Endothelial cell of umbilical vein (primary cell): Measurements from ENCODE around the gene FHOD1. TPM values are rescaled to one million over a fixed set of nuclear protein-coding genes. Genes with fewer than 3 reads are reported as not detected.

ENCODE experiments used
- BruUV-seq: library from RNA; stranded (reverse); fragments of 400-500 nt; replicated peaks from 2 replicates; lab custom pipeline; 2021; lab: Mats Ljungman, UMichigan
- CTCF ChIA-PET: fragments of 300-600, 350-600 bp; sonication (Branson Sonifier 250); formaldehyde crosslinking; loops from one replicate; lab custom pipeline; 2021; ENCODE audit warnings: antibody characterized with exemption, inconsistent platforms; lab: Charles Lee
- POLR2A ChIA-PET: fragments of 300-600, 350-600 bp; sonication (Branson Sonifier 250); formaldehyde crosslinking; loops from one replicate; lab custom pipeline; 2021; ENCODE audit warnings: antibody characterized with exemption, inconsistent platforms; lab: Charles Lee
- DNase-seq: peaks from one replicate; pipeline ENCODE4 v3.0.0-alpha.2; 2011; ENCODE audit warnings: low read depth, low spot score
- FAIRE-seq: peaks from 2 replicates; lab custom pipeline; 2011; peaks lifted over from hg19 to GRCh38; lab: Jason Lieb, UNC
- H2AFZ ChIP-seq: 2 replicates; pipeline ENCODE4 v1.6.0; 2012; ENCODE audit warnings: low read depth, low read length, control low read depth, inconsistent platforms
- H3K27ac ChIP-seq: 2 replicates; pipeline ENCODE4 v1.5.1; 2011; ENCODE audit warnings: low read depth, mild to moderate bottlenecking, control low read depth, low read length, moderate library complexity; ENCODE audit not compliant: insufficient read depth
- H3K27me3 ChIP-seq, 2 experiments: 2 replicates each; pipeline versions ENCODE4 v1.6.0 to v1.6.1; 2011; ENCODE audit warnings: low read length in 2 of 2, mixed read lengths in 1 of 2; ENCODE audit not compliant: control insufficient read depth in 2 of 2, insufficient read depth in 2 of 2
- H3K36me3 ChIP-seq, 2 experiments: 2 replicates in 1 of 2; 3 replicates in 1 of 2; pipeline ENCODE4 v1.5.1; 2011; ENCODE audit warnings: low read length in 2 of 2, mild to moderate bottlenecking in 1 of 2, moderate library complexity in 1 of 2; ENCODE audit not compliant: control insufficient read depth in 2 of 2, insufficient read depth in 2 of 2; ENCODE audit errors: extremely low read depth in 1 of 2
- H3K4me1 ChIP-seq: 3 replicates; pipeline ENCODE4 v1.5.1; 2011; ENCODE audit warnings: mild to moderate bottlenecking, low read length; ENCODE audit not compliant: control insufficient read depth, insufficient read depth; ENCODE audit errors: extremely low read depth
- H3K4me2 ChIP-seq: 2 replicates; pipeline ENCODE4 v1.6.1; 2011; ENCODE audit warnings: low read length, control low read depth, mixed read lengths; ENCODE audit not compliant: insufficient read depth
- H3K4me3 ChIP-seq, 3 experiments: fragments of 200-600 bp in 1 of 3; sonication (generic), shearing (Covaris generic) in 1 of 3; replicated peaks in 1 of 3; 2 replicates each; pipeline ENCODE4 v1.5.1; 2011 to 2016; ENCODE audit warnings: control low read depth in 3 of 3, low read length in 3 of 3, mild to moderate bottlenecking in 2 of 3, inconsistent platforms in 1 of 3, low read depth in 1 of 3, moderate library complexity in 1 of 3; ENCODE audit not compliant: insufficient read depth in 1 of 3
- H3K79me2 ChIP-seq: 2 replicates; pipeline ENCODE4 v1.6.0; 2012; ENCODE audit warnings: low read length, inconsistent platforms; ENCODE audit not compliant: control insufficient read depth, insufficient read depth
- H3K9ac ChIP-seq: replicated peaks from 2 replicates; pipeline ENCODE3; 2011; ENCODE audit warnings: low read length, control low read depth; ENCODE audit not compliant: insufficient read depth; ENCODE audit errors: extremely low read depth
- H3K9me1 ChIP-seq: replicated peaks from 3 replicates; pipeline ENCODE4 v1.6.0; 2011; ENCODE audit warnings: mild to moderate bottlenecking, low read length; ENCODE audit not compliant: control insufficient read depth, insufficient read depth; ENCODE audit errors: extremely low read depth
- H3K9me3 ChIP-seq: replicated peaks from 2 replicates; pipeline ENCODE4 v1.5.1; 2012; ENCODE audit warnings: low read length, inconsistent platforms; ENCODE audit not compliant: control insufficient read depth, insufficient read depth
- H4K20me1 ChIP-seq: replicated peaks from 2 replicates; pipeline ENCODE3; 2011; ENCODE audit warnings: mild to moderate bottlenecking, low read length; ENCODE audit not compliant: control insufficient read depth, insufficient read depth; ENCODE audit errors: extremely low read depth
- EZH2 ChIP-seq: IDR thresholded peaks from 2 replicates; pipeline ENCODE4 v1.6.1; 2012; ENCODE audit warnings: borderline replicate concordance, low read depth, mild to moderate bottlenecking, moderate library complexity, low read length, inconsistent platforms; ENCODE audit not compliant: severe bottlenecking
- FOS ChIP-seq: IDR thresholded peaks from 2 replicates; pipeline ENCODE4 v1.6.1; 2011; ENCODE audit warnings: mild to moderate bottlenecking, low read length, moderate library complexity, borderline replicate concordance; ENCODE audit not compliant: insufficient read depth
- GATA2 ChIP-seq: IDR thresholded peaks from 2 replicates; pipeline ENCODE4 v1.7.0; 2011; ENCODE audit warnings: low read depth, mild to moderate bottlenecking, moderate library complexity, mixed read lengths, low read length; ENCODE audit not compliant: insufficient read length, insufficient read depth
- JUN ChIP-seq: IDR thresholded peaks from 2 replicates; pipeline ENCODE4 v1.6.1; 2011; ENCODE audit warnings: borderline replicate concordance, low read depth; ENCODE audit not compliant: insufficient read length, insufficient read depth
- MYC ChIP-seq: IDR thresholded peaks from one replicate; pipeline ENCODE4 v1.6.1; 2011; ENCODE audit warnings: mild to moderate bottlenecking, low read depth, low read length
- POLR2A ChIP-seq: IDR thresholded peaks from 2 replicates; pipeline ENCODE4 v1.6.1; 2012; ENCODE audit warnings: low read depth, mild to moderate bottlenecking, control low read depth, low read length
- POLR2AphosphoS5 ChIP-seq: IDR thresholded peaks from 2 replicates; pipeline ENCODE4 v1.6.1; 2012; ENCODE audit warnings: low read depth, mild to moderate bottlenecking, control low read depth, low read length, moderate library complexity; ENCODE audit not compliant: insufficient read depth
- dilution Hi-C: fragments of 300-500 bp; cut with MboI; formaldehyde crosslinking; loops from one replicate; pipeline ENCODE4 v1.15.0; 2019; ENCODE audit warnings: low sequenced_read_pairs; ENCODE audit not compliant: extremely low pct_ligation_motif_present
- intact Hi-C: fragments of 100-400 bp; cut with micrococcal nuclease; formaldehyde crosslinking; loops from one replicate; pipeline ENCODE4 v1.10.0; 2022
- polyA plus RNA-seq, 4 experiments: library from polyadenylated mRNA; depleted of rRNA in 3 of 4; stranded (reverse) in 3 of 4; unstranded in 1 of 4; fragments of >200 nt; gene quantifications; 2 replicates each; pipeline versions ENCODE4 v1.2.1 to v1.2.3, GENCODE V29; 2011 to 2012; ENCODE audit warnings: missing spikeins in 1 of 4
- total RNA-seq: library from RNA; stranded (reverse); gene quantifications from 2 replicates; pipeline ENCODE4 v1.2.3, GENCODE V29; 2021
- TF ChIP-seq, protein P1 (sequence below), 2 donors: IDR thresholded peaks; 1 replicate in 1 of 2; 2 replicates in 1 of 2; pipeline ENCODE4 v1.5.1; 2011; ENCODE audit warnings: low read length in 2 of 2, mild to moderate bottlenecking in 2 of 2, moderate library complexity in 2 of 2, control low read depth in 1 of 2, inconsistent platforms in 1 of 2, low read depth in 1 of 2; ENCODE audit not compliant: insufficient read depth in 1 of 2; ENCODE audit errors: extremely low read depth in 1 of 2
- TF ChIP-seq, protein P2 (sequence below): IDR thresholded peaks from 2 replicates; pipeline ENCODE4 v1.6.1; 2011; ENCODE audit not compliant: insufficient read depth, insufficient read length

The FHOD1 gene
- total and polyA plus RNA-seq, 2 donors (not counting 3 experiments of a cell fraction or from before 2014, with no cell fraction given), result 63.6 to 124 TPM

DNA sequence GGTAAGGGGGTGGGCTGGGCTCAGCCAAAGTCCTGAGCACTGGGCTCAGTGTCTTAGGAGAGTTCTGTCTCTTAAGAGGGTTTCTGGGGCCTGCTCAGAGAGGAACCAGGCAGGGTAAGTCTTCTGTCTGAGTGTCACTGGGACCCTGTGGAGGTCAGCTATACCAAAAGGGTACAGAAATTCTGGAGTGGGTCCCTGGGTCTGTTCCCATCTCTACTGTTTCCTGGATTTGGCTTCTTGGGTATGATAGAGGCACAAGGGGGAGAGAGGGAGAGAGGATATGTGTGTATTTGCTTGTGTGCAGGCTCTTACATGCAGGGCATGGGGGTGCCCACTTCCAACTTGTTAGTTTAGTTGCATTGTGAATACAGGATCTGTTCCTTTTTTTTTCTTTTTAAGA is 53.7 kb downstream of the FHOD1 start:
- Histone ChIP-seq H4K20me1 (no peaks in the 10 kb centered on the region), H3K9ac (peak overlapping the region; percentile 91), H3K4me1 (peaks cover 38% of the 10 kb centered on the region), H3K79me2 (peaks cover 46% of the 10 kb centered on the region), H3K9me1 (no peaks in the 10 kb centered on the region), H2AFZ (no peak overlapping the region), H3K9me3 (no peaks in the 10 kb centered on the region), H3K27ac (peak overlapping the region; percentile 88), H3K4me3 (peak overlapping the region in 1 of 3 experiments; percentile 83), H3K36me3 (peaks cover 19 to 38% of the 10 kb centered on the region in 2 experiments), H3K4me2 (peak overlapping the region; percentile 69), H3K27me3 (no peaks in the 10 kb centered on the region)
- BruUV-seq, result no TSS peak
- ChIA-PET POLR2A (no interaction called here), CTCF (interaction anchor here (1.1 to 1.5 kb wide), 4 partner anchors 9 to 206 kb away, joined by 3 to 6 read pairs (median 4); no protein-coding TSS in a partner anchor)
- intact Hi-C loops, result loop anchor here (5.0 to 10.0 kb wide), 2 partner anchors 34 to 201 kb away; partner anchors contain the start of genes TMEM208 and TPPP3
- dilution Hi-C loops, result no loop called here
- FAIRE-seq (peak; percentile 47), DNase-seq (no peak)
- TF ChIP-seq FOS (no peak), JUN (no peak), POLR2AphosphoS5 (no peak), POLR2A (no peak), EZH2 (no peak), MYC (no peak), GATA2 (no peak)
- TF ChIP-seq, protein P1, sequence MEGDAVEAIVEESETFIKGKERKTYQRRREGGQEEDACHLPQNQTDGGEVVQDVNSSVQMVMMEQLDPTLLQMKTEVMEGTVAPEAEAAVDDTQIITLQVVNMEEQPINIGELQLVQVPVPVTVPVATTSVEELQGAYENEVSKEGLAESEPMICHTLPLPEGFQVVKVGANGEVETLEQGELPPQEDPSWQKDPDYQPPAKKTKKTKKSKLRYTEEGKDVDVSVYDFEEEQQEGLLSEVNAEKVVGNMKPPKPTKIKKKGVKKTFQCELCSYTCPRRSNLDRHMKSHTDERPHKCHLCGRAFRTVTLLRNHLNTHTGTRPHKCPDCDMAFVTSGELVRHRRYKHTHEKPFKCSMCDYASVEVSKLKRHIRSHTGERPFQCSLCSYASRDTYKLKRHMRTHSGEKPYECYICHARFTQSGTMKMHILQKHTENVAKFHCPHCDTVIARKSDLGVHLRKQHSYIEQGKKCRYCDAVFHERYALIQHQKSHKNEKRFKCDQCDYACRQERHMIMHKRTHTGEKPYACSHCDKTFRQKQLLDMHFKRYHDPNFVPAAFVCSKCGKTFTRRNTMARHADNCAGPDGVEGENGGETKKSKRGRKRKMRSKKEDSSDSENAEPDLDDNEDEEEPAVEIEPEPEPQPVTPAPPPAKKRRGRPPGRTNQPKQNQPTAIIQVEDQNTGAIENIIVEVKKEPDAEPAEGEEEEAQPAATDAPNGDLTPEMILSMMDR (IDR thresholded peaks at IDR 0.05; ENCODE audit: extremely low read depth in 1 of 2, insufficient read depth in 1 of 2, low read depth in 1 of 2, low read length in 2 of 2), result no peak
- TF ChIP-seq, protein P2, sequence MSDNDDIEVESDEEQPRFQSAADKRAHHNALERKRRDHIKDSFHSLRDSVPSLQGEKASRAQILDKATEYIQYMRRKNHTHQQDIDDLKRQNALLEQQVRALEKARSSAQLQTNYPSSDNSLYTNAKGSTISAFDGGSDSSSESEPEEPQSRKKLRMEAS, result no peak
